HG03103 (cell line): ENCODE data around the gene UTP11.

Experiments
- ATAC-seq: cut with Tn5 transposase; IDR thresholded peaks from one replicate; pipeline ENCODE4 v1.9.1; 2021; ENCODE audit warnings: low read depth; ENCODE audit not compliant: unreplicated experiment

The UTP11 gene

GRCh38 chr1:38000529-38001455, 11.7 kb upstream of the UTP11 start:
- no peak for ATAC-seq

GRCh38 chr1:38003261-38004250, 9.0 kb upstream of the UTP11 start:
- no peak for ATAC-seq

- no peak for ATAC-seq
Observed at GRCh38 chr1:38004284-38005108, 8.0 kb upstream of the UTP11 start.

GRCh38 chr1:38005195-38006007, 7.1 kb upstream of the UTP11 start, which contains the start of gene FHL3:
Gene FHL3 (minus strand): TSS chr1:38005514. CDS start chr1:37999412, 6,102 bp downstream.
- no peak for ATAC-seq

GRCh38 chr1:38006008-38006828, 6.3 kb upstream of the UTP11 start:
- ATAC-seq, result no peak

- ATAC-seq, result no peak
Observed at GRCh38 chr1:38009088-38009840, 3.3 kb upstream of the UTP11 start.

GRCh38 chr1:38009841-38010180, 2.7 kb upstream of the UTP11 start:
- ATAC-seq, result no peak

- no peak for ATAC-seq
Observed at GRCh38 chr1:38013227-38013622, 691 bp downstream of the UTP11 start.

- ATAC-seq, result no peak
Observed at GRCh38 chr1:38014171-38014570, 1.6 kb downstream of the UTP11 start.

- no peak for ATAC-seq
Observed at GRCh38 chr1:38014724-38015424, 2.3 kb downstream of the UTP11 start.

GRCh38 chr1:38015978-38016725, 3.6 kb downstream of the UTP11 start:
- no peak for ATAC-seq

- ATAC-seq, result no peak
Observed at GRCh38 chr1:38018864-38019343, 6.4 kb downstream of the UTP11 start.

- ATAC-seq, result no peak
Observed at GRCh38 chr1:38020396-38020795, 7.9 kb downstream of the UTP11 start.

GRCh38 chr1:38021969-38022368, 9.4 kb downstream of the UTP11 start:
- ATAC-seq, result no peak

GRCh38 chr1:38022810-38023209, 10.3 kb downstream of the UTP11 start:
- ATAC-seq, result no peak

- no peak for ATAC-seq
Observed at GRCh38 chr1:38025233-38025632, 12.7 kb downstream of the UTP11 start.

- ATAC-seq, result no peak
Observed at GRCh38 chr1:38025664-38026063, 13.1 kb downstream of the UTP11 start.
